ENCODE results near the gene CNGA1.
A peak's percentile ranks its signal among the peaks of the same experiment; 100 is the strongest.
"Not testable (repeated sequence)": the region's sequence is repeated elsewhere in the genome, so short reads cannot be mapped to it uniquely, and the experiment has no call there.

Gene CNGA1

DNA sequence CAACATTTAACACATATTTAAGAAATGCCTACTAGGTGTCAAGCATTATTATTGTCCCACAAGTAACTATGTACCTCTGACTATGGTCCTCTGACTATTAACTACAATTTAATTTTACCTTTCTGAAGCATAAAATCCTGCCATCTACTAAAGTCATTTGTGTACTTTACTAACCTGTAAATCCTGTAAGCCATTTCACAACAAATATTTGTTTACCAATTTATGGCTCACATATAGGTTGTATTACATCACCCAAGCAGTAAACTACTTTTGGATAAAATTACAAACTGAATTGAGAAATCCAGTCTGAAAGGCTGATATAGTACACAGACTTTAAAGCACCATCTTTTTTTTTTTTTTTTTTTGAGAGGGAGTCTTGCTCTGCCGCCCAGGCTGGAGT lies 43.8 kb downstream of the CNGA1 start:
- DNase-seq (ENCODE audit: low spot score), result no peak

DNA sequence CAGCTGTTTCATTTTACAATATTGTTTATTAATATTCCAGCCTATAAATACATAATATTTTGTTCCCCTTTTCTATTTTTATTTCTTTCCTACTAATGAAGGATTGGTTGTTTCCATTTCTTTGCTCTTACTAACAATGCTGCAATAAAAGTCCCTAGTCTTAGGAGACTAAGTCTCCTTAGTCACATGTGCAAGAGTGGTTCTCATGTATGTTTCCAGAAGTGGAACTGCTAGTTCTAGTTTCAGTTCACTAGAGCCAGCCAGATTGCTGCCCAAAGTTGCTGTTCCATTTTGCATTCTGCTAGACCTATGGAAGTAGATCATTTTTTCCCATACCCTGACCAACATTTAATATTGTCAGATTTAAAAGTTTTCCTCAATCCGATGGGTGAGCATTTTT lies 44.3 kb downstream of the CNGA1 start:
- DNase-seq (ENCODE audit: low spot score), result no peak

DNA sequence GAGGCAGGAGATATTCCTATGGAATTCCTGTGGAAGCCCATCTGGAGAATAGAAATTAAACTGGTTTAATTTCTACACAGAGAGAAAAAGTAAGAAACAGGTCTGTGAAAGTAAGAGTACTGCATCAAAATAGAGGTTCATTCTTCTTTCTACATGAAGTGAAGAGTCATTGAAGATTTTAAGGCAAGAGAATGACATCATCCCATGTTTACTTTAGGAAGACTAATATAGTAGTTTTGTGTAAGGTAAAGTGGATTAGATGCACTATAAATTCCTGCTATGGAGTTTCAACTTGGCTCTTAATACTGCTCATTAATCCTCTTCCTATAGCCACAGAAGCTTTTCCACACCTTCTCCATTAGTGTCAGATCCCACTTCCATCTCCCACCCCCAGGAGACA lies 47.6 kb downstream of the CNGA1 start:
- DNase-seq (ENCODE audit: low spot score), result no peak

DNA sequence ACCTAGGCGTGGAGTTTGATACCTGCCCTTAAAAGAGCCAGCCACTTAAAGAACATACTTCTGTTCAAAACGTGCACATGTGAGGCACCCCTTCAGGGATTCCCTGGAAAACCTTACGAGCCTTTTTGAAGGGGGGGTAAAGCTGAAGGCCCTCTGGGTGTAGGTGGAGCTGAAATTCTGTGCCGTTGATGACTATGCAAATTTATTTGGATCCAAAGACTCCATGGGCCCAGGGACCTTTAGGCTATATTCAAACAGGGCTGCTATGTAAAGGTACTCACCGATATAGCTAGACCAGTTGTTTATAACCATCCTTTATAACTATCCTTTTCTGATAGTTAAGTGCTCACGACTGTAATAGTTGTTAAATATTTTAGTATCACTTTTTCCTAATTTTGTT lies 61.8 kb downstream of the CNGA1 start:
- DNase-seq (ENCODE audit: low spot score), result no peak

DNA sequence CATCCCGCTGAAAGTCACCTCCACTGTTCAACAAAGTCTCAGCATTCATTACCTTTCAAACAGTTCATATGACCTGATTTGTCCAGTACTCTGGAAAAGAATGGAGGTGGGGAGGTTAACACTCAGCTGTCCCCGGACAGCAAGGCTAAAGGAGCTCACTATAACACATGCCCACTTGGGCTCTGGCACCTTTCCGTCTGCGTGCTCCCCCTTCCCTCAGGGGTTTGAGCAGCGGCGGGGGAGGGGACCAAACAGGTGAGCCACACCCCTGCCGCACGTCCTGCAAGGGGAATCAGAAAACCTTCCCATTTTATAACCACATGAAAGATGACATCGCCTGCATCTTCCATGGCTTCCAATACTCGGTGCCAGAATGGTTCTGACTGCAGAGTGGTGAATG lies 62.2 kb downstream of the CNGA1 start:
- no peak for DNase-seq (ENCODE audit: low spot score)

DNA sequence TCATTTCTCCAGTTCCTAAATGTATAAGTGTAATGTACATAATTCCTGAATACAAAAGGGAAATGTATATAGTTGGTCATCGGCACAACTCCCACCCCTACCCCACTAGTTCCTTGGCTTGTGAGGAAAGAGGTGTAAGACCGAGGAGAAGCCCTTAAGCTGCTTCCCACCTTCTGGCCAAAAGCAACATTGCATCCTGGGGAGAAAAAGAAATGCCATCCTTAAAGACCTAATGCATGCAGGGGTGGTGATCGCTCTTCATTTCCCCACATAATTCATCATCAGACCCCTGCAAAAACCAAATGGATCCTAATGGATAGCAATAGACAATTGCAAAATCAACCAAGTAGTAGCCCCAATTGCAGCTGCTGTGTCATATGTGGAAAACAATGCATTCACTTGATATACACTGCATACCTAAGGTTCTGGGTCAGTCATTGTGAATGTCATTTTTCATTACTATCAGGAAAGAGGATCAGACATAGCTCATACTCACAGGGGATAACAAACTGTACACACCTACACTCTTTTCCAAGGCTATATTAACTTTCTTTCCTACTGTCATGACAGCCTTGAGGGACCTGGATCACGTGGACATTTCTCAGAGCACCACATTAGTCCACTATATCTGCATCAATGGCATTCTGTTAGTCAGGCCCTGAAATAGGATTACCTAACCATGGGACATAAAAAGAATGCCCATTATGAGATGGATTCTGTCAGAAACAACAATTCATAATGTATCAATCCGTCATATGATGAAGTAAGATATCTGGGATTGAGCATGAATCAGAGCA lies 70.4 kb downstream of the CNGA1 start:
- DNase-seq (ENCODE audit: low spot score), result no peak

DNA sequence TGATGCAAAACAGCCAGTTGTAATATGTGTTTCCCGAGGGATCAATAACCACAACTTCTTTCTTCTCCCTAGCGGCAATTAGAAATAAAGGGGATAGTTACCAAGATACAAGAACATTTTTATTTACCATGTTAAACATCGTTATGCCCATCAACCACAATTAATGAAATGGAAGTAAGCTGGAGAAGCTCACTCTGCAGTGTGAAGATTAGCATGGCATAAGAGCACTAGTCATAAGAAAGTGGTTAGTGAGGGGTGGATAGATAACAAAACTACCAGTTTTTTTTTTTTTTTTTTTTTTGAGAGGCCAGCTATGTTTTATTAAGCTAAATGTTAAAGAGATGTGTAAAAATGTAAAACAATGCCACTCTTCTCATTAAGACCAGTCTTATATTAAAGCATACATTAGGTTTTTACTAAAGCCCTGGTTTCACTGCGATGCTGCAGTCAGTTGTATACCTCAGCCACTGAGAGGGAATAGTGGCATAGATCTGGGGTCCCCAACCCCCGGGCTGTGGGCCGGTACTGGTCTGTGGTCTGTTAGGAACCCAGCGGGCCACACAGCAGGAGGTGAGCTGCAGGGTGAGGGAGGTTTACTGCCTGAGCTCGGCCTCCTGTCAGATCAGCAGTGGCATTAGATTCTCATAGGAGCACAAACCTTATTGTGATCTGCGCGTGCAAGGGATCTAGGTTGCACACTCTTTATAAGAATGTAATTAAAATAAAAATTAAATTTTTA lies 74.2 kb downstream of the CNGA1 start:
- DNase-seq (ENCODE audit: low spot score), result no peak

DNA sequence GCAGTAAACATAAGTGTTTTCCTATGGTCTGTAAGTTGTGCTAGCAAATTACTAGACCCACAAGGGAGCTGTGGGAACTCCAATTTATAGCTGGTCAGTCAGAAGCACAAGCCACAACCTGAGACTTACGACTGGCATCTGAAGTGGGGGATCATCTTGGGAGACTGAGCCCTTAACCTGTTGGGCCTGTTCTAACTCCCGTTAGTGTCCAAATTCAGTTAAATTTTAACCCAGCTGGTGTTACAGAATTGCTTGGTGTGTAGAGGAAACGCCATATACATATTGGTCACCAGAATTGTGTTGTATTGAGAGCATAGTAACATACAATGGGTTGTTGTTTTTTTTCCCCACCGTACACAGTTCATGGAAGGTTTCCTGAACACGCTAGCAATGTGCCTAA lies 77.0 kb downstream of the CNGA1 start:
- no peak for DNase-seq (ENCODE audit: low spot score)

DNA sequence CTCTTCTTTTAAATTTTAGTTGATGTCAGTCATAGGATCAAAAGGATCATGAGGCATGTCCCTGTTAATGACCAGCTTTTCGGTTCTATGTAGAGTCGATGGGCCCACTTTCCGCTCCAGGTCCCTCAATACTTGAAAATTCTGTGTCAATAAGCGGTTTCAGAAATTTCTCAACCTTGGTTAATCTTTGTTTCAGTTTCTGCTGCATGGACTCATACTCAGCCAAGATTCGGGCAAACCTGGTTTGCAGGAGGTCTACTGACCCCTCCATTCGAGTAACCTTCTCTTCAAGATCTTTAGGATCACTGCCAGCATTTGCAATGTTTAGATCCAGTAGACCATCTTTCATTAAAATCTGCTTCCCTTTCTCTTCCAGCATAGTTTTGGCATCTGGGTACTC lies 80.1 kb downstream of the CNGA1 start:
- no peak for DNase-seq (ENCODE audit: low spot score)

DNA sequence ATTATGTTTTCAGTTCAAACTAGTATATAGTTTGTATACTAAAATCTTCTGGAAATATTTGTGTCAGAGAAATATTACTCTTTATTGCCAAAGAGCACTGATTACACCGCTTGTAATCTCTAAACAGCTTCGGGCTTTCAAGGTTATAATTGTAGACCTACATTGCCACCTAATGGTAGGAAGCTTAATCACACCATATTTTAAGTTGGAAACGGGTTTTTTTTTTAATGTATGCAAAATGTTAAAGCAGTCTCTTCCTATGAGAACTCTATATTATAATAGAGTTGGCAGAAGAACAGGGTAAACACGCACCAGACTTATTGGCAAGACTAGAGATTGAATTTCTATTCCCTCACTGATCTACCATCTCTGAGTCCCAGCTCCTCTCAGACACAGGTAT lies 82.6 kb downstream of the CNGA1 start:
- DNase-seq (ENCODE audit: low spot score), result peak; percentile 43

DNA sequence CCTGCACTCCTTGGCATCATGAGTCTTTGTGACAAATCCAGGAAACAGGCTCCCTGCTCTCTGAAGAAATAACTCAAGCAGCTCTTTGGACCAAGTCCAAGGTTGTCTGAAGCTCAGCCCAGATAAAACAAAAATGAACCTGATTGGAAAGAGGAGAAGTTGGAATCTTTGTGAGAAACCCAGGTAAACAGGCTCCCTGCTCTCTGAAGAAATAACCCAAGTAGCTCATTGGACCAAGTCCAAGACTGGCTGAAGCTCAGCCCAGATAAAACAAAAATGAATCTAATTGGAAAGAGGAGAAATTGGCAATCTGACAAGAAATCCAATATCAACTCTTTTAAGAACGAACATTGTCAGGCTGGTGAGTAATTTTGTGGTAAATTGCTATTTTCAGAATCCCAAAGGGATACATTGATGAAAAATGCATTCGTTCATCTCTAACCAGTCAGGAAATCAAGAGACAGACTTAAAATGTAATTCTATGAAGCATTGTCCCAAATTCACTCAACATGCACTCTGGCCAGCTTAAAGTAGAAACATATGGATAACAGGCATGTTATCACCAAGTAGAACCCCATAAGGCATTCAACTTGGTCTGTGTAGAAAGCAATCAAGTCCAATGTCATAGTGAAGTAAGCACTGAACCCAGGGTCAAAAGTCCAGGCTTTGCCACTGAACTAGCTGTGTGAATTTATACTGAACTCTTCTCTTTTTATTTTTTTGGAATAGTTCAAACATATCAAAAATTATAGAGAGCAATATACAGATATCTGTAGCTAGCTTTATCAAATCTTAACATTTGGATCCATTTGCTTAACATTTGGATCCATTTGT lies 85.3 kb downstream of the CNGA1 start:
- no peak for DNase-seq (ENCODE audit: low spot score)

DNA sequence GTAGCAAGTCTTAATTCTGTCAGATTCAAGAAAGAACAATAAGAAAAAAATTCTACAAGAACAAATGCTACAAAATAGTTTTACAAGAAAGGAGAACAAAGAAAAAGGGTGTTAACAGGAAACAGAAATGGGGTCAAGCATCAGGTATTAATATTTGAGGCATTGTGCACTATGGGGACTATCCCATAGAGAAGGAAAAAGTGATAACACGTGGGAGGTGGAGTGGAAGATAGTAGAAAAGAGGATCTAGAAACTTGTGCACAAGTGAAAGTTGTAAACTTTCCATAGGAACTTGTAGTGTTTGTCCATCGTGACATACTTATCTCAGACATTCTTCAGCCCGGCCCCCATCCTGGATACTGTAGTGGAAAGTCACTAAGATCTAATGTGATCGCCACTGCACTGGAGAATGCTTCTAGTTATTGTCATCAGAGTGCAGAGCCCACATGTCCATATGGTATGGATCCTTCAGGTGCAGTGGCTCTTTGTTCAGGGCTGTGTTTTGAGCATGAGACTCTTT lies 86.7 kb downstream of the CNGA1 start:
- no peak for DNase-seq (ENCODE audit: low spot score)

DNA sequence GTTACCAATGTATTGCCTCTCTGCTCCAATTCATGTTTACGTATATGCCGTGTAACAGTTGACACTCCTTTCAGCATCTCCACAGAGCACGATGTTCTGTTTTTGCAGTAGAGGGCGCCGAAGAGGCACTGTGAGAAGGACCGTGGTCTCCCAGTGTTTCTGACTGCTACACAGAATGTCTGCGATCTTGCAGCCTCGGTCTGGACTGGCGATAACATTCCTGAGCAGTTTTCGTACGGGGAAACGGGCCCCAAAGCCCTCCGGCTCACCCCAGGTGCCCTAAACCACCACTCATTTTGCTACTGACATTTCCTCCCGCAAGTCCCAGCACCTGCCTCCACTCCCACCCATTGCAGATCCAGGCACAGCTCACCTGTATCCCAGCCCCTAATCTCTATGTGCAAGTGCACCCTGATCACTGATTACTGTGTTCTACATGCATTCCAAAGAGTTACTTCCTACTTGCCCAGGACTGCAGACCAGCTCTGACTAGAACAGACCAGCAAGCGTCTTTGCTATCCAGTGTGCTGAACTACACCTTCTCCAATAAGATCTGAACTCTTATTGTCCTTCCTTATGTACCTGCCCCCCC lies 89.7 kb downstream of the CNGA1 start:
- DNase-seq (ENCODE audit: low spot score), result peak; percentile 56

DNA sequence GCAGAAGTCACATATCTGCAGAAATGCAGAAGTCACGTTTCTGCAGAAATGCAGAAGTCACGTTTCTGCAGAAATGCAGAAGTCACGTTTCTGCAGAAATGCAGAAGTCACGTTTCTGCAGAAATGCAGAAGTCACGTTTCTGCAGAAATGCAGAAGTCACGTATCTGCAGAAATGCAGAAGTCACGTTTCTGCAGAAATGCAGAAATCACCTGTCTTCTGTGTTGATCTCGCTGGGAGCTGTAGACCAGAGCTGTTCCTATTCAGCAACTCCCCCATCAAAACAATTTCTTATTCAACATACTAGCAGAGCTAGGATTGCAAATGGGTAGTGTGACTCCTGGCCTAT lies 93.2 kb downstream of the CNGA1 start:
- not testable (repeated sequence) for DNase-seq (ENCODE audit: low spot score)

DNA sequence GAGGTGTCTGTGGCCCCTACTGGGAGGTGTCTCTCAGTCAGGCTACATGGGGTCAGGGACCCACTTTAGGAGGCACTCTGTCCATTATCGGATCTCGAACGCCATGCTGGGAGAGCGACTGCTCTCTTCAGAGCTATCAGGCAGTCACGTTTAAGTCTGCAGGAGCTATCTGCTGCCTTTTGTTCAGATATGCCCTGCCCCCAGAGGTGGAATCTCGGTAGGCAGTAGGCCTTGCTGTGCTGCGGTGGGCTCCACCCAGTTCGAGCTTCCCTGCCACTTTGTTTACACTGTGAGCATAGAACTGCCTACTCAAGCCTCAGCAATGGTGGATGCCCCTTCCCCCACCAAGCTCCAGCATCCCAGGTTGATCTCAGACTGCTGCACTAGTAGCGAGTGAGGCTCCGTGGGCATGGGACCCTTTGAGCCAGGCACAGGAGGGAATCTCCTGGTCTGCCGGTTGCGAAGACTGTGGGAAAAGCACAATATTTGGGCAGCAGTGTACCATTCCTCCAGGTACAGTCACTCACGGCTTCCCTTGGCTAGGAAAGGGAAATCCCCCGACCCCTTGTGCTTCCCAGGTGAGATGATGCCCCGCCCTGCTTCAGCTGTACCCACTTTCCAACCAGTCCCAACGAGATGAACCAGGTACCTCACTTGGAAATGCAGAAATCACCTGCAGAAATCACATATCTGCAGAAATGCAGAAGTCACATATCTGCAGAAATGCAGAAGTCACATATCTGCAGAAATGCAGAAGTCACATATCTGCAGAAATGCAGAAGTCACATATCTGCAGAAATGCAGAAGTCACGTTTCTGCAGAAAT lies 93.8 kb downstream of the CNGA1 start:
- DNase-seq (ENCODE audit: low spot score), result not testable (repeated sequence)

DNA sequence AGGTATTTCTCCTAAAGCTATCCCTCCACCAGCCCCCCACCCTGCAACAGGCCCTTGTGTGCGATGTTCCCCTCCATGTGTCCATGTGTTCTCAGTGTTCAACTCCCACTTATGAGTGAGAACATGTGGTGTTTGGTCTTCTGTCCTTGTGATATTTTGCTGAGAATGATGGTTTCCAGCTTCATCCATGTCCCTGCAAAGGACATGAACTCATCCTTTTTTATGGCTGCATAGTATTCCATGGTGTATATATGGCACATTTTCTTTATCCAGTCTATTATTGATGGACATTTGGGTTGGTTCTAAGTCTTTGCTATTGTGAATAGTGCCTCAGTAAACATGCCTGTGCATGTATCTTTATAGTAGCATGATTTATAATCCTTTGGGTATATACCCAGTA lies 99.3 kb downstream of the CNGA1 start:
- DNase-seq (ENCODE audit: low spot score), result not testable (repeated sequence)

DNA sequence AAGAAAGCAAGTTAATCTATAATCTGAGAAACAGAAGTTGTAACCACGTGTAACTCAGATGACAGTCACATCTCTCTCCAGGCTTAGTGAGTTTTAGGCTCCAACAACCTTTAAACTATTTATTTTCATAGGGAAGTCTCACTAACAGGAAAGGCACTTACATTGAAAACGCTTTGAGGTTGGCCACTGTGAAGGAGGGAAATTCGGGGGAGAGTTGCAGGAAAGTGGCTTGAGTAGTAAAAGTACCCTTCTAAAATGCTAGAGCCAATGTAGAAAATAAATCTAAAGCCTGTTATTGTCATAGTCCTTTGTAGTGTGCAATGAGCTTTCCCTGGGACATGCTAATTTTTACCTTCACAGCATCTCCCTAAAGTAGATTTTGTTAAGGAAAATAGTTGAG lies 101.1 kb downstream of the CNGA1 start:
- no peak for DNase-seq (ENCODE audit: low spot score)

DNA sequence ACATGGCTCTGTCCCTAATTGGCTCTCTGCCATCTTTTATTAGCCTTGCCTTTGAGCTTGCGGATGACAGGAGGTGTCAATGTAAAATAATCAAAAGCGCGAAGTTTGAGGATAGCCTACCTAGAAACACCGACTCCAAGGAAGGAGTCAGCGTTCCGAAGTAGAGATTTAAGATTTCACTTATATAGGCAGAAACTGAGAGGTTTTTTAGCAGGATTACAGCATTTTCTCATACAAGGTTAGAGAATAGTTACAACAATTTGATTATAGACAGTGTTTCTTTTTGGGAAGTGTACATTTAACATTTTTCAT lies 101.6 kb downstream of the CNGA1 start:
- no peak for DNase-seq (ENCODE audit: low spot score)

DNA sequence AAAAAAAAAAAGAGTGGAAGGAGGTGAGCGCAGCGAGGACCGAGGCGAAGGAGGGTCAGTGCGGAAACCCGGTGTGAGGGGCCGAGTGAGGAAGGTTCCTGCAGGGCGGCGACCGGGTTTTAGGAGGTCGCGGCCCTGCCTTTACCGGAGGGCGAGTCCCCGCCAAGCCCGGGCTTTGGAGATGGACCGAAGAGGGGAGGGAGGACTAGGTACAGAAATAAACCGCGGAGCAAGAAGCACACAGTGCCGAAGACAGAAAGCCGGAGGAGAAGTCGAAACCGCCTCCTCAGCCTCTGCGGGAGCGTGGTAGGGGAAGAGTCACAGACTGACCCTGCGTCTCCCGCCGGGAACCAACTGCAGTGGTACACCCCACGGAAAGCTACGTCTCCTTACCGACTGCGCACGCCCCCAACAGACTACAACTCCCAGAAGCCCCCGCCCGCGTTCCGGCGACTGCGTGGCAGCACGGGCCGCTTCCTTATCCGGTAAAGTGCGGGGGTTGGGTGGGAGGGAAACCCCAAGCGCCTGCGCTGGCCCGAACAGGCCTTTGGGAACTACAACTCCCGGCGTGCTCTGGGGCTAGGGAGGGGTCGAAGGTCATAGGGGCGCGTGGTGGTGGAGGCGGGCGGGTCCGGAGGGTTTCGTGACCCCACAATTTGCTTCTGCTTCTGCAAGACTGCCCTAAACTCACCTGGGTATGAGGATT lies 102.1 kb downstream of the CNGA1 start, which contains the start of gene NFXL1:
TSS of gene NFXL1 (minus strand) at position 364 of the 706 bp plus-strand sequence. CDS start 380 bp downstream, outside the sequence.
- peak; percentile 96 for DNase-seq (ENCODE audit: low spot score)

DNA sequence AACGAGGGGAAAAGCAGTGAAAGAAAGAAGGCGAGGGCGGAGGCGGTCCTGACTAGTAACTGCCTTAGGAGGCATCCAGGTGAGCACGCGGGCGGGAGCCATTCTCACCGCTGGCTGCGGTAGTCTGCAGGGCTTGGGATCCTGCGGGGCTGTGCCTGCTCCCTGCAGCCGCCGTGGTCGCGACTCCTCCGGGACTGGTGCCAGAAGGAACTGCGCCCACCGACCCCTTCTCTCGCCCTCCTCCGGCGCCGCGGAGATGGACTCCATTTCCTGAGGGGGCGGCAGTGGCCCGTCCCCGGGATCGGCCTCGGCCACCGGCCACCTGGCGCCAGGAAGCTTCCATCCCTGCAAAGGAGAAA lies 102.6 kb downstream of the CNGA1 start:
- no peak for DNase-seq (ENCODE audit: low spot score)

All from SK-N-DZ (cell line).